SK-N-SH treated with all-trans-retinoic acid at 6 μM for 48 hours (cell line): ENCODE data around the gene NCBP3.

Experiments used
- ARNTL ChIP-seq: fragments of 450-650 bp; formaldehyde crosslinking; IDR thresholded peaks from 2 replicates; pipeline ENCODE4 v1.5.0; 2020; ENCODE audit warnings: low read depth, mild to moderate bottlenecking, moderate library complexity, borderline replicate concordance
- BACH2 ChIP-seq: fragments of 250-450 bp; sonication (Bioruptor Pico); IDR thresholded peaks from 2 replicates; pipeline ENCODE4 v1.9.0; 2021; ENCODE audit warnings: mild to moderate bottlenecking, borderline replicate concordance
- CSDC2 ChIP-seq: fragments of 250-450 bp; sonication (Bioruptor Pico); IDR thresholded peaks from 2 replicates; pipeline ENCODE4 v1.5.0; 2020; ENCODE audit warnings: mild to moderate bottlenecking, moderate library complexity
- GLIS3 ChIP-seq: fragments of 250-450 bp; sonication (Bioruptor Pico); IDR thresholded peaks from 2 replicates; pipeline ENCODE4 v1.5.0; 2020; ENCODE audit warnings: mild to moderate bottlenecking, moderate library complexity
- OSR1 ChIP-seq: fragments of 250-450 bp; sonication (Bioruptor Pico); IDR thresholded peaks from 2 replicates; pipeline ENCODE4 v1.8.0; 2022; ENCODE audit warnings: moderate library complexity, mild to moderate bottlenecking, inconsistent platforms
- PATZ1 ChIP-seq: fragments of 250-450 bp; sonication (Bioruptor Pico); IDR thresholded peaks from 2 replicates; pipeline ENCODE4 v1.8.0; 2020; ENCODE audit warnings: mild to moderate bottlenecking, moderate library complexity, borderline replicate concordance
- PPARA ChIP-seq: fragments of 250-450 bp; sonication (Bioruptor Pico); IDR thresholded peaks from 2 replicates; pipeline ENCODE4 v1.5.0; 2020; ENCODE audit warnings: mild to moderate bottlenecking, borderline replicate concordance
- RARB ChIP-seq: fragments of 250-450 bp; sonication (Bioruptor Pico); IDR thresholded peaks from 2 replicates; pipeline ENCODE4 v1.8.0; 2021; ENCODE audit warnings: mild to moderate bottlenecking, moderate library complexity
- SNAI2 ChIP-seq: fragments of 250-450 bp; sonication (Bioruptor Pico); IDR thresholded peaks from 2 replicates; pipeline ENCODE4 v1.5.0; 2020; ENCODE audit warnings: mild to moderate bottlenecking, moderate library complexity
- TSHZ2 ChIP-seq: fragments of 250-450 bp; sonication (Bioruptor Pico); IDR thresholded peaks from 2 replicates; pipeline ENCODE4 v1.5.0; 2020; ENCODE audit warnings: mild to moderate bottlenecking, moderate library complexity
- ZC3H10 ChIP-seq: fragments of 250-450 bp; sonication (Bioruptor Pico); IDR thresholded peaks from 2 replicates; pipeline ENCODE4 v1.5.1; 2021; ENCODE audit warnings: mild to moderate bottlenecking, moderate library complexity
- ZFP3 ChIP-seq: fragments of 250-450 bp; sonication (Bioruptor Pico); IDR thresholded peaks from 2 replicates; pipeline ENCODE4 v1.5.0; 2020; ENCODE audit warnings: mild to moderate bottlenecking, moderate library complexity
- ZFP30 ChIP-seq: fragments of 450-650 bp; formaldehyde crosslinking; IDR thresholded peaks from 2 replicates; pipeline ENCODE4 v1.5.0; 2022; ENCODE audit warnings: mild to moderate bottlenecking, moderate library complexity
- ZNF8 ChIP-seq: fragments of 450-650 bp; formaldehyde crosslinking; IDR thresholded peaks from 2 replicates; pipeline ENCODE4 v1.5.0; 2020; ENCODE audit warnings: mild to moderate bottlenecking, moderate library complexity

- no peak for TF ChIP-seq BACH2
- TF ChIP-seq PPARA (CRISPR knock-in tag) = no peak
- no peak for TF ChIP-seq PATZ1 (CRISPR knock-in tag)
- no peak for TF ChIP-seq ARNTL (CRISPR knock-in tag)
- no peak for TF ChIP-seq ZFP3 (CRISPR knock-in tag)
- no peak for TF ChIP-seq OSR1 (CRISPR knock-in tag)
- TF ChIP-seq ZC3H10 (CRISPR knock-in tag) = no peak
- no peak for TF ChIP-seq TSHZ2 (CRISPR knock-in tag)
- TF ChIP-seq SNAI2 (CRISPR knock-in tag) = no peak
- no peak for TF ChIP-seq RARB (CRISPR knock-in tag)
- no peak for TF ChIP-seq GLIS3 (CRISPR knock-in tag)
- no peak for TF ChIP-seq ZFP30 (CRISPR knock-in tag)
- TF ChIP-seq CSDC2 (CRISPR knock-in tag) = no peak
- TF ChIP-seq ZNF8 (CRISPR knock-in tag) = no peak
Observed at GRCh38 chr17:3805581-3805980, 40.5 kb downstream of the NCBP3 start.
